ENCODE results near the gene PTGFRN.

GRCh38 chr1:116983678-116984077 is 74.0 kb downstream of the PTGFRN start:
- TF ChIP-seq, protein P1, sequence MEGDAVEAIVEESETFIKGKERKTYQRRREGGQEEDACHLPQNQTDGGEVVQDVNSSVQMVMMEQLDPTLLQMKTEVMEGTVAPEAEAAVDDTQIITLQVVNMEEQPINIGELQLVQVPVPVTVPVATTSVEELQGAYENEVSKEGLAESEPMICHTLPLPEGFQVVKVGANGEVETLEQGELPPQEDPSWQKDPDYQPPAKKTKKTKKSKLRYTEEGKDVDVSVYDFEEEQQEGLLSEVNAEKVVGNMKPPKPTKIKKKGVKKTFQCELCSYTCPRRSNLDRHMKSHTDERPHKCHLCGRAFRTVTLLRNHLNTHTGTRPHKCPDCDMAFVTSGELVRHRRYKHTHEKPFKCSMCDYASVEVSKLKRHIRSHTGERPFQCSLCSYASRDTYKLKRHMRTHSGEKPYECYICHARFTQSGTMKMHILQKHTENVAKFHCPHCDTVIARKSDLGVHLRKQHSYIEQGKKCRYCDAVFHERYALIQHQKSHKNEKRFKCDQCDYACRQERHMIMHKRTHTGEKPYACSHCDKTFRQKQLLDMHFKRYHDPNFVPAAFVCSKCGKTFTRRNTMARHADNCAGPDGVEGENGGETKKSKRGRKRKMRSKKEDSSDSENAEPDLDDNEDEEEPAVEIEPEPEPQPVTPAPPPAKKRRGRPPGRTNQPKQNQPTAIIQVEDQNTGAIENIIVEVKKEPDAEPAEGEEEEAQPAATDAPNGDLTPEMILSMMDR (IDR thresholded peaks at IDR 0.05) = no peak
- no peak for TF ChIP-seq POLR2A (IDR thresholded peaks at IDR 0.05)
- no peak for TF ChIP-seq EP300 (IDR thresholded peaks at IDR 0.05)
- TF ChIP-seq POLR2AphosphoS5 (IDR thresholded peaks at IDR 0.05) = peak in 1 of 4 donors; percentile 50

All from sigmoid colon (tissue), 4 donors.